SH-SY5Y (cell line): ENCODE measurements around the gene LCMT1.

ENCODE experiments used
- GATA2 ChIP-seq: IDR thresholded peaks from 2 replicates; pipeline ENCODE4 v1.6.1; 2011; ENCODE audit warnings: mild to moderate bottlenecking, low read depth, low read length
- GATA3 ChIP-seq: IDR thresholded peaks from 2 replicates; pipeline ENCODE4 v1.6.1; 2011; ENCODE audit warnings: low read depth, mild to moderate bottlenecking, low read length, moderate library complexity

DNA sequence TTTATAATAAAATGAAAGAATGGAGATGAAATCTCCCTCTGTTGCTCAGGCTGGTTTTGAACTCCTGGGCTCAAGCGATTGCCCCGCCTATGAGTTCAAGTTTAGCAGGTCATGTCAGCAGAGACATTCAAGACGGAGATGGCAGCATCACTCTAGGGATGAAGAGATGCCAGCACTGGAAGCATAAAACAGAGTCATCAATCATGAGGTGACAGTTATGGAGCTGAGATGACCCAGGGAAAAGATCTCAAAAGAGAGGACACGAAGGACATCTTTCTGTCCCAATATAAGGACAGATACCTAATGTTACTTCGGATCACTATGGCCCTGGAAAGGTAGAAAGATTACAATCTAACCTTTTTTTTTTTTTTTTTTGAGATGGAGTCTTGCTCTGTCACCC, 11.0 kb upstream of the LCMT1 start:
- TF ChIP-seq GATA2 (no peak), GATA3 (no peak)
